ENCODE data around the gene TRIM47.

Gene TRIM47

GRCh38 chr17:75878174-75878998, at the start of gene TRIM47:
TRIM47 (minus strand) TSS chr17:75878581; CDS start chr17:75878548, 33 bp downstream.
- no peak for DNase-seq

DNA sequence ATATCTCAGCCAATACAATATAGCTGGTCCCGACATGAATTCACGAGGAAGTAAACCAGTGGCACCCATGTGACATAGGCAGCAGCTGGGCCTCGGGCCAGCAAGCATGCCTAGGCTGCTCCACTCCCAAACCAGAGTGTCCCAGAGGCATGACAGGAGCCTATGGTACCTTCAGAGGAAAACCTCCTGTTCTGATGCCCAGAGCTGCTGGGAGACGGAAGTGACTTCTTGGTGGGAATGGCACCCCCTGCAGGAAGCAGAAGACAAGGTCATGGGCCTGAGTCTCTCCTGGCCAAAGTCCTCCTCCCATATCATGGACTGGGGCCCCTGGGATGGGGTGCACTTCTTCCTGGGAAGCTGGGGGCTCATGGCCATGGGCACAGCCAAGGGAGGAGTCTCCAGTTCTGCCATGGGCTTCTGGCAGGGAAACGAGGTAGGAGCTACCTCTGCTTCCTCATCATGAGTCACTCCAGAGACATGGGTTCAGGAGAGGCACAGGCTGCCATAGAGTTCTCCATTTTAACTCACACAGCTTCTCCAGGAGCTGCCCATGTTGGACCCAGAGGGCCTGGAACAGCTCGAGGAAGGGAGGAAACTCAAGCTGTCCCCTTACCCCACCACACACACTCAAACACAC, 49.0 kb upstream of the TRIM47 start:
- DNase-seq = no peak

DNA sequence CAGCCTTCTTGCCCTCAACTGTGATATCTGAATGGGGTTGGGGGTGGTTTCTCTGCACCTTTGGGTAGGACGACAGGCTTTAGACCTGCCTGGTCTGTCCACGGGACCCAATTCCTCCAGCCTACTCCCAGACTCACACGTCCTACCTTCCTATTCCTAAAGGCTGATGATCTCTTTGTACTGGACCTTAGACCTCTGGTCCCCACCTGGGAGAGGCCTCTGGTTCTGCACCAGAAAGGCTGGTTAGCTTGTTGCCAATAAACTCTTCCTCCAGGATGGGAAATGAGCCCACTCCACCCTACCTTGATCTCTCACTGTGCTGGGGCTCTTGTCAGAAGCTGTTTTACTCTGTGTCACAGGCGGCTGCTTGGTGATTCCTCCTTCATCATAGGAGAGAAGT, 48.1 kb upstream of the TRIM47 start:
- no peak for DNase-seq

- no peak for DNase-seq
Observed at GRCh38 chr17:75925912-75926311, 47.5 kb upstream of the TRIM47 start.

GRCh38 chr17:75925103-75925502, 46.7 kb upstream of the TRIM47 start:
- DNase-seq = no peak

DNA sequence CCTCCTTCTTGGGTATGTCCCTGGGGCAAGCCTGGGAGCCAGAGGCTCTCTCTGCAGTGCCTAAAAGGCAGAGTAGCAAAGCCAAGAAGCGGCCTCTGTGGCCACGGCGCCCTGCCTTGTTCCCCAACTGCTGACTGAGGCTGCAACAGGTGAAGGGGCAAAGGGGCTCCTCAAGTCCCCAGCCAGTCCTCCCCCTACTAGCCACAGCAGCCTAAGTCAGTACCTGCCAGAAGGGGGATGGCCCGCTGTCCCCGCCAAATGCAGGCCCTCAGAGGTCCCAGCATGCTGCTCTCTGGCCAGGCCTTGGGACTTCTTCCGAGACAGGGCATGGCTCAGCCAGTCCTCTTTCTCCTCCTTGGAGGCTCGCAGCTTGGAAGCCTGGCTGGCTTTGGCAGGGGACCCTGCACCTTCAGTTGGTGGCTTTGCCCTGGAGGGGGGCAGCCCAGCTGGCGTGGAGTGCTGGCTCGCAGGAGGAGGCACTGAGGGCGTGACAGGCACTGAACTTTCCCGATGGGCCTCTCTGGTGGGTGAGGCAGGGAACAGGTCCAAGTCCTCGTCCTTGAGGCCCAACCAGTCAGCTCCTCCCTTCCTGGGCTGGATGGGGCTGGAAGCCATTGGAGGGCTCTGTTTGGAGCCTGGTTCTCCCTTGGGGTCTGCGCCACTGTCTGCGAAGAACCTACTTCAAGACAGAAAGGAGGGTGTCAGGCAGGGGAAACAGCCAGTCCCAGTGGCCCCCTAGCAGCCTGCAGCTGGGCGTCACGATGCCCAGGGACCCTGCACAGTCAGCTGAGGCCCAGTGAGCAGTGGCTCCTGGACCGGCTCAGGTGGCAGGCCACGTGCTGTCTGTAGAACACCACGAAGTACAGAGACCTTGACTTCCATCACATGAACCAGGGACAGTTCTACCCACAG, 44.8 kb upstream of the TRIM47 start:
- DNase-seq = no peak

DNA sequence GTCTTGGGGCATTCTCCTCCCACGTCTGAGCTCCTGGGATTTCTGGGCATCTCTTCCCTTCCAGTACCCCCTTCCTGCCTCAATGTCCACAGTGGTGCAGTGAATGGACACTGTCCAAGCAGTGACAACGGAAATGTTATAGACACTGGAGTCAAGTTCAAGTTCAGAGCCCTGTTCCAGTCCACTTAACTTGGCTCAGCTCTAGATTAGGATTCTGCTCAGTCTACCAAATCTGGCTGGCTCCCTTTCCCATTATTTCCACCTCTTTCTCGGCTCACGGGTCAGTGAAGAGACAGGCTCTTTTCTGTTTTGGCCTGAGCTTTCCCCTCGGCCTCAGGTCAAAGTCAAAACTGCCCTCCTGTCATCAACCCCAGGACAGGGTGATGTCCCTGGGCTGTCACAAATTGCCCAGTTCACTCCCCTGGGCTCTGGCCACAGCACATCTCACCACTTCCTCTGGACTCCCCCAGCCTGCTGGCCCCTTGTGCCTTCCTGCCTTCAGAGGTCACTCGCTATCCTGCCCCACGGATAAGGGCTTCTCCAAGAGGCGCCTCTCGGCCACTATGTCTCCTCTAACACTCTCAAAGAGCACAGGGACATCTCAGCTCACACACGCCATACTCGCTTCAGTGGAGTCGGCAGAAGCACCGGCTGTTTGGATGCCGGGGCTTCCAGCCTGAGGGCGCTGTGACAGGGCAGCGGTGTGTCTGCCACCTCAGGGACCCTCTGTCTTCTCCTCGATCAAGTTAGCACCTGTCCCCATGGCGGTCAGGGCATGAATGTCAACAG, 44.0 kb upstream of the TRIM47 start:
- DNase-seq = no peak

GRCh38 chr17:75921596-75921995, 43.2 kb upstream of the TRIM47 start:
- DNase-seq = no peak

DNA sequence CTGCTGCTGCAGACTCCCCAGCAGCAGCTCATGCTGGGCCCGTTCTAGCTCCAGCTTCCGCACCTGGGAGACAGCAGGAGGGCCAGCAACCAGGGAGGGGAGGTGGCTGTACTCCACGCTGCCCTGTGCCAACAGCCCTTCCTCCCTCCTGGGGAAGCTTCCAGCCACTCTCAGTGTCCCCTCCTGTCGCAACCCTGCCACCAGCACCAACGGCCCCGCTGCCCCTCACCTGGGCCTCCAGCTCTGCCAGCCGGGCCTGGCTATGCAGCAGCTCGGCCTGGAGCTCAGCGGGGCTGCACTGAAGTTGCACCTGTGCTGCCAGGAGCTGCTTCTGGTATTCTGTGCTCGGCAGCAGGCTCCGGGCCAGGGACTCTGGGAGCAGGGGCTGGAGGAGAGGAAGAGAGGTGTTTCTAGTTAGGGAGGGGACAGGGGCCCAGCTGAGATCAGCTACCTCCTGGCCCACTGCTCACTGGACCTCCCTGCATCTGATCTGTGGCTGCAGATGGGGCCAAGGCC, 41.7 kb upstream of the TRIM47 start:
- no peak for DNase-seq

- DNase-seq = no peak
Observed at GRCh38 chr17:75919611-75920010, 41.2 kb upstream of the TRIM47 start.

DNA sequence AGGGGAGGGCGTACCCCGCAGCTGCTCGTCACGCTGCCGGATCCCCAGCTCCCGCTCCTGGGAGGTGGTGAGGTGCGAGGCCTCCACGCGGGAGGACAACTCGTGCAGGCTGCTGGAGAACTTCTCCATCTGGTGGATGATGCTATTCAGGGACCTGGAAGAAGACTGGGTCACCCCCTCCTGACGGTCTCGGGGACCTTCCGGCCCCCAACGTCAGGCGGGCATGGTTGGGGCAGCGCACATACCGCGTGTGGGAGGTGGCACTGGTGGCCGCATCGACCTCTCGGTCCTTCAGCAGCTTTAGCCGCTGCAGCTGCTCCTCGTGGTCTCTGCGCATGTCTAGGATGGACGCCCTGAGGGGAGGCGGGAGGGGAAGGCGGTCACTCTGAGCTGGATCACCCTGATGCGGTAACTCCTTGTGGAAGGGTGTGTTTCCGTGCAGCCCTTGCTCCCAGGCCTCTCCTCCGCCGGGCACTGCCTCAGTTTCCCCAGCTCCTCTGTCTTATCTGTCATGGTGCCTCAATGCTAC, 39.6 kb upstream of the TRIM47 start:
- DNase-seq = no peak

DNA sequence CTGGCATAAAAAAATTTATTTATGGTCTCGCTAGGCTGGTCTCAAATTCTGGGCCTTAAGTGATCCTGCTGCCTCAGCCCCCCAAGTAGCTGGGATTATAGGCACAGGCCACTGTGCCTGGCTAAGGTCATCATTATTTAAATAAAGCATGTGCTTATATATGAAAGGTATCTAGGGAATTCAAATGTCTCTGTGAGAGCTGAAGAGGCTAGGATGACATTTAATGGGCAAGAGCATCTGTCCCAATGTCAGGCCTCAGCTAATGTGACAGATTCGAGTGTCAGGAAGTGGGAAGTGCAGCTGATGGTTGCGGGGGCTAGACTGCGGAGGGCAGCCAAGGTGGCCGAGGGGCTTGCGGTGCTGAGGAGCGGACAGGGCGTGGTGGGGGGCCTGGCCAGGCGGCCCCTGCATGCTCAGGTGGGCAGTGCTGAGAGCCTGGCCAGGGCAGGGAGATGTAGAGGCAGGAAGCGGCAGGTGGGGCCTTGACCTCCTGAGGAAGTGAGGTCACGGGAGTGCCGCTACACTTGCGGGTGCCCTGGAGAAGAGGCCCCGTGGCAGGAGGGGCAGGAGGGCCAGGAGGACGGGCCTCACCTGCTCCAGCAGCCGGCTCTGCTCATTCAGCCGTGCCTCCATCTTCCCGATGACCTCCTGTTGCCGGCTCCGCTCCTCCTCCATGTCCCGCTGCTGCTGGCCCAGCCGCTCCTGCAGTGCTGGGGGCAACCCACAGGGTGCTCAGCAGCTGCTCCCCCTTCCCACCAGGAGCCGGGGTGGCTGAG, 38.9 kb upstream of the TRIM47 start:
- DNase-seq = no peak

DNA sequence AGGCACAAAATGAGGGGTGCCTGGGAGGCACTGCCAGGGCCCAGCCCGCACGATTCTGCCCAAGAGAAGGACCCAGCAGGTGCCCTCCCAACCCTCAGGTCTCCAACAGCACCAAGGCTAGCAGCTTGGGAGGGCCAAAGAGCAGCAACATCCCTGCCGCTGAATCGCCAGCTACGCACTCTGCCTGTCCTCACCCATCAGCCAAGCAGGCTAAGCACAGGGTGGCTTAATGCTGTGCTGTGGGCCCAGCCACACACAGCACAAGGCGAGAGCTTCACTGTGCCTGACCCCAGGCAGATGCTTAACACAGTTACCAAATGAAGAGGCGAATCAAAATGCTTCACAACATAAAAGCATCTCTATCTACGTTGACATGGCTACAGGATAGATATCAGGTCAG, 36.9 kb upstream of the TRIM47 start:
- no peak for DNase-seq

DNA sequence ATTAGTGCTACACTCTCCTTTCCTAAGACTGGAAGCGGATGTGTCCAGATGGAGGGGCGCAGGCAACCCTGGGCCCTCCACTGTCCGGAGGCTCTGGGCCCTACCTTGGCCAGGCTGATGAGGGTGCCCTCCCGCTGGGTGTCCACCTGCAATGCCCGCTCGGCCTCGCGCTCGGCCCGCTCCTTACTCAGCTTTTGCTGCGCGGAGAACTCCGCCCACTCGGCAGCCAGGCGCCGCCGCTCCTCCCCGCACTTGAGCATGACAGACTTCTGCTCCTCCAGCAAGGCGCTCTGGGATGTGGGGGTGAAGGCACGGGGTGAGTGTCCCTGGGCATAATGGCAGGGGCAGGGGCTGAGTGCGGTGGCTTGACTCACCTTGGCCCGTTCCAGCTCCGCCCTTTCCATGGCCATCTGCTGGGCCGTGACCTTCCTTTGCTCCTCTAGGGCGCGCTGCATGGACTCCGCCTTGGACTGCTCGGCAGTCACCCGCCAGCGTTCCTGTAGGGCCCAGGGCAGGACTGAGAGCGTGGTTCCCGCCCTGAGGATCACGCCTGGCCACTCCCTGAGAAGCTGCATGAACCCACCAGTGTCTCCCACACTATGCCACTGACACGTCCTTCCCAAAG, 36.4 kb upstream of the TRIM47 start:
- no peak for DNase-seq

- no peak for DNase-seq
Observed at GRCh38 chr17:75913537-75914210, 35.3 kb upstream of the TRIM47 start.

- no peak for DNase-seq
Observed at GRCh38 chr17:75910699-75911098, 32.3 kb upstream of the TRIM47 start.

DNA sequence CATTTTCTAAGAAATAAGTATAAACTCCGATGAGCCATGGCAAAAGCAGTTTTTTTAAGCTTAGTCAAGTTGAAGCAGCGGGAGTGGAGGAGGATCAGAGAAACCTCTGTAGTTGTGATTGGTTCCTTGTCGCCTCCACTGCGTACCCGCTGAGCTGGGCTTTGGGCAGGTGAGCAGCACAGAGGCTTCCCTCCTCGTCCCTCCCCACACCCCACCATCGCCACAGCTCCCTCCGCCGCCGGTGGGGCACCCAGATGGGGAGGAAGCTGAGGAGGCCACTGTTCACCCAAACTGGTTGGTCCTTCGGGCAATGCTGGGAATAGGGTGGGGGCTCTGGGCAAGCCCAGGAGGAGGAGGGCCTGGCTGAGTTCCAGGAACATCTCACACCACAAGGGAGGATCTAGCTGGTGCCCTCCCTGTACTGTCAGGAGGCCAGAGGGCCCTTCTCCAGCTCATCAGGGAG, 31.5 kb upstream of the TRIM47 start:
- DNase-seq = no peak

GRCh38 chr17:75909051-75909811, 30.9 kb upstream of the TRIM47 start:
- no peak for DNase-seq

DNA sequence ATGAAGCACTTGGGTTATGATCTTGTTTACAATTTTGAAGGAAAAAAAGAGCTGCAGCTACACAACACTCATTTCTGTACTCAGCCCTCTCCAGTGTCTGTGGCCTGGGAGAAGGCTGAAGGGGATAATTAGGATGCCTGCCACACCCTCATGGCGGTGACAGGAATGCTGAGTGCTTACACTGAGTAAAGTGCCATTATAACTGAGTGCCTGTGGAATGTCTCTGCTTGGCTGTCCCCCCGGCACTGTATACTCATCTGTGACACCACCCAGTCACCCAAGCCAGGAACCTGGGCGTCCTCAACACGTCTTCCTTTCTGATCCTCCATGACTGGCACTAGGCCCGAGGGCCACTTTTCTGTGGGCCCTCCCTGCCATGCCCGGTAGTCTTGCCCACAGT, 29.8 kb upstream of the TRIM47 start:
- no peak for DNase-seq

Measured in stimulated activated CD4-positive, alpha-beta T cell treated with anti-CD3 and anti-CD28 coated beads, Interleukin-12 subunit alpha, Interleukin-12 subunit beta, amount 100 ng/mL, for 4 hours (primary cell).